Measurements from ENCODE around the gene BRINP1.

Gene BRINP1

DNA sequence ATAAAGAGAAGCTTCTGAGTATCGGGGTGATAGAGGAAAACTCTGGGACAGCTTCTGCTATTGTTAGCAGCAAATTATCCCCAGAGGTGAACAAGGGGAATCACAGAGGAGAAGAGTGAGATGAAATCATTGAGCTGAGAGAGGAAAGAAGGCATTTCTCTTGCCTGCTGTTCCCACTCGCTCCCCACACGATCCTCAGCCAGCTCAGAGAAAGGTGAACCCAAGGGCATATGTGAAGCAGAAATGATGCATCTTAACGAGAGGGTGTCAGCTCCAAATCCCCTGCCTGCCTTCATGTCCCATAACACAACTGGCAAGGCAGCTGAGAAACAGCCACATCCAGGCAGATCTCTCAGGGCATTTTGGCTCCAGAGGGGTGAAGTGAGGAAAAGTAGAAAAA is 111.6 kb downstream of the BRINP1 start:
- Histone ChIP-seq H3K27me3 (ENCODE audit: control insufficient read depth, insufficient read depth, low read length) (no peaks in the 10 kb centered on the region), H3K36me3 (ENCODE audit: control insufficient read depth, insufficient read depth, low read length) (no peaks in the 10 kb centered on the region), H3K4me1 (ENCODE audit: control insufficient read depth, insufficient read depth, low read length) (no peaks in the 10 kb centered on the region), H3K27ac (ENCODE audit: low read depth, low read length) (no peak overlapping the region), H3K4me3 (ENCODE audit: low read length) (no peak overlapping the region), H3K9ac (ENCODE audit: low read length) (no peak overlapping the region)

DNA sequence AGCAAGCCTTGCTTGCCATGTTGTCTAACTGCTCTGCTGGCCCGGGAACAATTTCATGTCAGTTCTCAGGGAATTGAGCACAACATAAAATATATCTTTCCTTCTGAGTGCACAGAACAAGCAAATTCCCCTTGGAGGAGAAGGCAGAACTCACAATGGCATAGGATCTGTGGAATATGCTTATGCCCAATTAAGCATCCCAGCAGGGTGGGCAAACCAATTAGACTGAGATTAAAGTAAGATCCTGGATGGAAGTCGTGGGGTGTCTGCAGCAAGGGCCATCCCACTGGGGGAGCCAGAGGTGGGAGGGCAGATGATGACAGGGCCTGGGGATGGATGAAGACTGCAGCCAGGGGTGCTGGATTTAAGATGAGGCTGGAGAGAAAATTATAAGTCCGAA is 114.1 kb downstream of the BRINP1 start:
- no peaks in the 10 kb centered on the region for H3K36me3 ChIP-seq (ENCODE audit: control insufficient read depth, insufficient read depth, low read length)
- no peak overlapping the region for H3K9ac ChIP-seq (ENCODE audit: low read length)
- no peak overlapping the region for H3K27ac ChIP-seq (ENCODE audit: low read depth, low read length)
- H3K4me3 ChIP-seq (ENCODE audit: low read length) = no peak overlapping the region
- no peaks in the 10 kb centered on the region for H3K4me1 ChIP-seq (ENCODE audit: control insufficient read depth, insufficient read depth, low read length)
- H3K27me3 ChIP-seq (ENCODE audit: control insufficient read depth, insufficient read depth, low read length) = no peaks in the 10 kb centered on the region

DNA sequence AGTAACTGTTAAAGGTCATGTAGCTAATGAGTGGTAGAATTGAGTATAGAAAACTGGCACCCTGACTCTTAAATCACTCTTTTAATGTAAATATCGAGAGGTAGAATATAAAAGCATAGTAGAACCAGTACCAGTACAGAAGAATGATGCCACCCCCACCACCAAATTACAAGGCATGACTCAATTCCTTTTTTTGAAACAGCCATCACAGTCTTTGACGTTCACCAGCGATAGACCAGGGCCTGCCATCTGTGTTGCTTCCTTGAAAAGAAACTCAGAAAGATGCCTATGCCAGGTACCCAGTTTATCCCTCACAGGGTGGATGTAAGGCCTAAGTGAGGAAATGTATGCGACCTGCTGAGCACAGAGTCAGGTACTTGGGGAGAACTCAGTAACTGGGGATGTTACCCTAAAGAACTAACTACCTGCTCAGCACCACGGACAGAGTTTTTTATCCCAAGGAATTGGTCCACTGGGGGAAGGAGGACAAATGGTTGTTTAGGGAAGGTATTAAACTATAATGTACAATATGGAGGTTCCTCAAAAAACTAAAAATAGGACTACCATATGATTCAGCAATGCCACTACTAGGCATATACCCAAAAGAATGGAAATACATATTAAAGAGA is 116.5 kb downstream of the BRINP1 start:
- no peak overlapping the region for H3K27ac ChIP-seq (ENCODE audit: low read depth, low read length)
- H3K4me3 ChIP-seq (ENCODE audit: low read length) = no peak overlapping the region
- H3K27me3 ChIP-seq (ENCODE audit: control insufficient read depth, insufficient read depth, low read length) = no peaks in the 10 kb centered on the region
- H3K36me3 ChIP-seq (ENCODE audit: control insufficient read depth, insufficient read depth, low read length) = no peaks in the 10 kb centered on the region
- H3K9ac ChIP-seq (ENCODE audit: low read length) = no peak overlapping the region
- no peaks in the 10 kb centered on the region for H3K4me1 ChIP-seq (ENCODE audit: control insufficient read depth, insufficient read depth, low read length)

GRCh38 chr9:119251936-119252335 is 117.3 kb downstream of the BRINP1 start:
- Histone ChIP-seq H3K36me3 (ENCODE audit: control insufficient read depth, insufficient read depth, low read length) (no peaks in the 10 kb centered on the region), H3K4me3 (ENCODE audit: low read length) (no peak overlapping the region), H3K9ac (ENCODE audit: low read length) (no peak overlapping the region), H3K4me1 (ENCODE audit: control insufficient read depth, insufficient read depth, low read length) (no peaks in the 10 kb centered on the region), H3K27me3 (ENCODE audit: control insufficient read depth, insufficient read depth, low read length) (no peaks in the 10 kb centered on the region), H3K27ac (ENCODE audit: low read depth, low read length) (no peak overlapping the region)

DNA sequence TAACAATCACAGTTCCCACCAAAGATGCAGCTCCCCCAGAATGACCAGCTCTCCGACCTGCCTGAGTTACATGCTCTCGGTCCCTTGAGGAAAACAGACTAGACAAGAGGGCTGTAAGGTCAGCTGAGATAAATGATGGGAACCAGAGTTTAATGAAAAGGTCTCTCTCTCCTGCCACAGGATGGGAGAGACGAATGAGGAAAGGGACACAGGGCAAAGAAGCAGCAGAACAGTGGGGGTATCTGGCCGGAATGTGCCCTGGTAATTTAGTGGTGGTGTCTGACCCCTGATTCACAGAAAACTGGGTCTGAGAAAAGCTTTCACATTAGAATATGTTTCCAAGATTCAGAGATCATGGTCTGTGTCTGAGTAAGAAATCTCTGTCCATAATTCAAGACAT is 118.5 kb downstream of the BRINP1 start:
- H3K36me3 ChIP-seq (ENCODE audit: control insufficient read depth, insufficient read depth, low read length) = no peaks in the 10 kb centered on the region
- H3K4me1 ChIP-seq (ENCODE audit: control insufficient read depth, insufficient read depth, low read length) = no peaks in the 10 kb centered on the region
- H3K4me3 ChIP-seq (ENCODE audit: low read length) = no peak overlapping the region
- no peaks in the 10 kb centered on the region for H3K27me3 ChIP-seq (ENCODE audit: control insufficient read depth, insufficient read depth, low read length)
- H3K9ac ChIP-seq (ENCODE audit: low read length) = no peak overlapping the region
- no peak overlapping the region for H3K27ac ChIP-seq (ENCODE audit: low read depth, low read length)

- H3K27me3 ChIP-seq (ENCODE audit: control insufficient read depth, insufficient read depth, low read length) = no peaks in the 10 kb centered on the region
- H3K9ac ChIP-seq (ENCODE audit: low read length) = no peak overlapping the region
- H3K4me3 ChIP-seq (ENCODE audit: low read length) = no peak overlapping the region
- no peak overlapping the region for H3K27ac ChIP-seq (ENCODE audit: low read depth, low read length)
- no peaks in the 10 kb centered on the region for H3K4me1 ChIP-seq (ENCODE audit: control insufficient read depth, insufficient read depth, low read length)
- no peaks in the 10 kb centered on the region for H3K36me3 ChIP-seq (ENCODE audit: control insufficient read depth, insufficient read depth, low read length)
These were observed 128.7 kb downstream of the BRINP1 start for GRCh38 chr9:119240546-119240945.

DNA sequence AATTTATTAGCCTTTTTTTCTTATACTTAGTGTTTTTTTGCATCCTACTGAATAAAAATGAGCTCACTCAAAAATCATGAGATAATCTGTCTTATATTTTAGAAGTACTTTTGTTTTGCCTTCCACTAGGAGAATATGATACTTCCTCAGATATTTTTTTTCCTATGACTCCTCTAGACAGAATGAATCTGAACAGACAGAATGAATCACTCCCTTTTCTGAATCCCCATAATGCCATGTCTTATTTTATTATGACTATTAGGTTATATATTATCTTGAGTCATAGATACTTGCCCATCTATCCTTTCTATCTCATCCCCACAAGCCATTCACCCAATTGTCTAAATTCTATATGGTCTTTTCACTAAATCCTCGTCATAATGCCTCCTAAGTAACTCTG is 134.6 kb downstream of the BRINP1 start:
- Histone ChIP-seq H3K36me3 (ENCODE audit: control insufficient read depth, insufficient read depth, low read length) (no peaks in the 10 kb centered on the region), H3K27ac (ENCODE audit: low read depth, low read length) (no peak overlapping the region), H3K4me1 (ENCODE audit: control insufficient read depth, insufficient read depth, low read length) (no peaks in the 10 kb centered on the region), H3K9ac (ENCODE audit: low read length) (no peak overlapping the region), H3K27me3 (ENCODE audit: control insufficient read depth, insufficient read depth, low read length) (no peaks in the 10 kb centered on the region), H3K4me3 (ENCODE audit: low read length) (no peak overlapping the region)

- Histone ChIP-seq H3K36me3 (ENCODE audit: control insufficient read depth, insufficient read depth, low read length) (no peaks in the 10 kb centered on the region), H3K4me1 (ENCODE audit: control insufficient read depth, insufficient read depth, low read length) (no peaks in the 10 kb centered on the region)
These were observed 141.8 kb downstream of the BRINP1 start for GRCh38 chr9:119227422-119227821.

GRCh38 chr9:119224431-119224830 is 144.8 kb downstream of the BRINP1 start:
- no peaks in the 10 kb centered on the region for H3K36me3 ChIP-seq (ENCODE audit: control insufficient read depth, insufficient read depth, low read length)
- no peak overlapping the region for H3K27ac ChIP-seq (ENCODE audit: low read depth, low read length)
- no peak overlapping the region for H3K4me3 ChIP-seq (ENCODE audit: low read length)
- no peaks in the 10 kb centered on the region for H3K27me3 ChIP-seq (ENCODE audit: control insufficient read depth, insufficient read depth, low read length)
- H3K4me1 ChIP-seq (ENCODE audit: control insufficient read depth, insufficient read depth, low read length) = no peaks in the 10 kb centered on the region
- H3K9ac ChIP-seq (ENCODE audit: low read length) = no peak overlapping the region

More at GRCh38 chr9:119227422-119227821, 141.8 kb downstream of the BRINP1 start:
- no peak overlapping the region for H3K9ac ChIP-seq (ENCODE audit: low read length)
- no peak overlapping the region for H3K27ac ChIP-seq (ENCODE audit: low read depth, low read length)
- H3K27me3 ChIP-seq (ENCODE audit: control insufficient read depth, insufficient read depth, low read length) = no peaks in the 10 kb centered on the region
- H3K4me3 ChIP-seq (ENCODE audit: low read length) = no peak overlapping the region

- no peaks in the 10 kb centered on the region for H3K4me1 ChIP-seq (ENCODE audit: control insufficient read depth, insufficient read depth, low read length)
- no peak overlapping the region for H3K27ac ChIP-seq (ENCODE audit: low read depth, low read length)
- H3K9ac ChIP-seq (ENCODE audit: low read length) = no peak overlapping the region
- H3K27me3 ChIP-seq (ENCODE audit: control insufficient read depth, insufficient read depth, low read length) = no peaks in the 10 kb centered on the region
- H3K36me3 ChIP-seq (ENCODE audit: control insufficient read depth, insufficient read depth, low read length) = no peaks in the 10 kb centered on the region
- no peak overlapping the region for H3K4me3 ChIP-seq (ENCODE audit: low read length)
These were observed 148.0 kb downstream of the BRINP1 start for GRCh38 chr9:119221276-119221675.

- Histone ChIP-seq H3K9ac (ENCODE audit: low read length) (no peak overlapping the region), H3K27me3 (ENCODE audit: control insufficient read depth, insufficient read depth, low read length) (no peaks in the 10 kb centered on the region), H3K36me3 (ENCODE audit: control insufficient read depth, insufficient read depth, low read length) (no peaks in the 10 kb centered on the region), H3K27ac (ENCODE audit: low read depth, low read length) (no peak overlapping the region), H3K4me3 (ENCODE audit: low read length) (no peak overlapping the region), H3K4me1 (ENCODE audit: control insufficient read depth, insufficient read depth, low read length) (no peaks in the 10 kb centered on the region)
These were observed 150.9 kb downstream of the BRINP1 start for GRCh38 chr9:119218293-119218692.

- peak overlapping the region; percentile 24 for H3K27ac ChIP-seq (ENCODE audit: low read depth, low read length)
These were observed 152.4 kb downstream of the BRINP1 start for GRCh38 chr9:119216651-119217331.

GRCh38 chr9:119215651-119216050 is 153.6 kb downstream of the BRINP1 start:
- Histone ChIP-seq H3K4me3 (ENCODE audit: low read length) (no peak overlapping the region), H3K27ac (ENCODE audit: low read depth, low read length) (no peak overlapping the region)

More at GRCh38 chr9:119216651-119217331, 152.4 kb downstream of the BRINP1 start:
- Histone ChIP-seq H3K4me1 (ENCODE audit: control insufficient read depth, insufficient read depth, low read length) (no peaks in the 10 kb centered on the region), H3K9ac (ENCODE audit: low read length) (no peak overlapping the region), H3K36me3 (ENCODE audit: control insufficient read depth, insufficient read depth, low read length) (no peaks in the 10 kb centered on the region), H3K4me3 (ENCODE audit: low read length) (no peak overlapping the region), H3K27me3 (ENCODE audit: control insufficient read depth, insufficient read depth, low read length) (no peaks in the 10 kb centered on the region)

More at GRCh38 chr9:119215651-119216050, 153.6 kb downstream of the BRINP1 start:
- H3K36me3 ChIP-seq (ENCODE audit: control insufficient read depth, insufficient read depth, low read length) = no peaks in the 10 kb centered on the region
- H3K4me1 ChIP-seq (ENCODE audit: control insufficient read depth, insufficient read depth, low read length) = no peaks in the 10 kb centered on the region
- no peaks in the 10 kb centered on the region for H3K27me3 ChIP-seq (ENCODE audit: control insufficient read depth, insufficient read depth, low read length)
- no peak overlapping the region for H3K9ac ChIP-seq (ENCODE audit: low read length)

All from rectal smooth muscle tissue (tissue), 1 donor.